Panc1 (cell line): ENCODE data around the gene CFAP97D1. TPM values are rescaled to one million over a fixed set of nuclear protein-coding genes. Genes with fewer than 3 reads are reported as not detected.

ENCODE experiments used
- ATAC-seq: fragments of 200-7000 bp; cut with Tn5 transposase; 2 replicates; pipeline ENCODE4 v1.9.1; 2020; ENCODE audit warnings: mild to moderate bottlenecking, moderate library complexity
- BruUV-seq: library from RNA; stranded (reverse); fragments of 400-500 nt; replicated peaks from 2 replicates; lab custom pipeline; 2021; lab: Mats Ljungman, UMichigan
- CTCF ChIA-PET: fragments of 300-600 bp; sonication (Branson Sonifier 250); formaldehyde crosslinking; loops from one replicate; lab custom pipeline; 2022; ENCODE audit warnings: antibody characterized with exemption; lab: Charles Lee
- POLR2A ChIA-PET: fragments of 300-600 bp; sonication (Branson Sonifier 250); formaldehyde crosslinking; loops from one replicate; lab custom pipeline; 2022; ENCODE audit warnings: antibody characterized with exemption; lab: Charles Lee
- DNase-seq: peaks from one replicate; pipeline ENCODE4 v3.0.0-alpha.2; 2010; ENCODE audit warnings: low read depth, low spot score
- H3K27ac ChIP-seq: 2 replicates; pipeline ENCODE4 v1.5.1; 2011; ENCODE audit warnings: mild to moderate bottlenecking, low read length, inconsistent platforms
- H3K27me3 ChIP-seq: fragments of 200-500 bp; sonication (Bioruptor generic); 2 replicates; pipeline ENCODE4 v1.6.0; 2014; ENCODE audit warnings: low read length, inconsistent platforms; ENCODE audit not compliant: control insufficient read depth, insufficient read depth
- H3K36me3 ChIP-seq: fragments of 200-500 bp; sonication (Bioruptor generic); 2 replicates; pipeline ENCODE4 v1.5.1; 2014; ENCODE audit warnings: inconsistent platforms, mild to moderate bottlenecking, low read length, moderate library complexity; ENCODE audit not compliant: control insufficient read depth, insufficient read depth
- H3K4me1 ChIP-seq: 2 replicates; pipeline ENCODE4 v1.5.1; 2011; ENCODE audit warnings: inconsistent platforms, mild to moderate bottlenecking, low read length, moderate library complexity; ENCODE audit not compliant: control insufficient read depth, insufficient read depth
- H3K4me3 ChIP-seq, 2 experiments: 2 replicates each; pipeline ENCODE4 v1.5.1; 2011 to 2012; ENCODE audit warnings: low read depth in 2 of 2, low read length in 2 of 2, mild to moderate bottlenecking in 2 of 2, inconsistent platforms in 1 of 2, moderate library complexity in 1 of 2
- H3K9me3 ChIP-seq: fragments of 200-500 bp; sonication (Bioruptor generic); 2 replicates; pipeline ENCODE4 v1.5.1; 2014; ENCODE audit warnings: low read depth, mild to moderate bottlenecking, inconsistent platforms, low read length, moderate library complexity; ENCODE audit not compliant: control insufficient read depth, insufficient read depth
- POLR2AphosphoS5 ChIP-seq: IDR thresholded peaks from 2 replicates; pipeline ENCODE4 v1.6.1; 2012; ENCODE audit warnings: mild to moderate bottlenecking, low read depth, low read length, moderate library complexity
- SIN3A ChIP-seq: IDR thresholded peaks from 2 replicates; pipeline ENCODE4 v1.6.1; 2012; ENCODE audit warnings: low read depth, mild to moderate bottlenecking, low read length, moderate library complexity, borderline replicate concordance; ENCODE audit not compliant: insufficient read depth
- TCF7L2 ChIP-seq: IDR thresholded peaks from 2 replicates; pipeline ENCODE4 v1.6.1; 2011; ENCODE audit warnings: mild to moderate bottlenecking, low read depth, low read length, inconsistent platforms
- in situ Hi-C: cut with HindIII; loops from 2 replicates; pipeline ENCODE4 v1.10.0; 2016; ENCODE audit warnings: low sequenced_read_pairs, low pct_unique_long_range_greater_than_20kb
- intact Hi-C: fragments of 100-400 bp; cut with micrococcal nuclease; formaldehyde crosslinking; loops from one replicate; pipeline ENCODE4 v1.10.0; 2022; ENCODE audit not compliant: unreplicated experiment
- total RNA-seq: library from RNA; stranded (reverse); gene quantifications from one replicate; pipeline ENCODE4 v1.2.1, GENCODE V29; 2021; ENCODE audit not compliant: unreplicated experiment
- TF ChIP-seq, protein P1 (sequence below): fragments of 450-650 bp; IDR thresholded peaks from 2 replicates; pipeline ENCODE4 v1.5.1; 2017; ENCODE audit warnings: mild to moderate bottlenecking
- TF ChIP-seq, protein P2 (sequence below), 2 experiments: IDR thresholded peaks; 2 replicates each; pipeline ENCODE4 v1.6.1; 2011 to 2012; ENCODE audit warnings: low read depth in 2 of 2, control low read depth in 1 of 2, low read length in 1 of 2, mild to moderate bottlenecking in 1 of 2, moderate library complexity in 1 of 2; ENCODE audit not compliant: insufficient read depth in 1 of 2

CFAP97D1 gene
- total RNA-seq, 1 experiment from 2014 or later = not detected

DNA sequence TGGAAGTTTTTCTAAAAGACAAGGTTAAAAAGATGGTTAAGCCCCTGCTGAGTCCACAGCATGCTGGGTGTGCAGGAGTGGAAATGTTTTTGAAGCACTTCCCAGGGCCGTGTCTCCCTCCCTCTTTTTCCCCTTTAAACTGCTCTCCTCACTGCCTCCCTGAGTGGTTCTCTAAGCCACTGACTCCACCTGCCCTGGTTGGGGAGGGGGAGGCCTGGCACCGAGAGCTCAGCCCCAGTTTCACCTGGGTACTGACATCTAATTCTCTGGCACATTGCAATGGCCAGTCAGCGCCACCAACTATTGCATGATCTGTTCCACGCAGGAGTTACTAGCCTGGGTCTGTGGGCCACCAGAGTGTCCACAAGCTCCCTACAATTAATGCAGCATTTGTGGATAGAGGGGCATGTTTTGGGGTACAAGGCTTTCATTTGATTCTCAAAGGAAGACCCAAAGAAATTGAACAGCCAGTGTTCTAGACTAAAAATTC is 30.0 kb downstream of the CFAP97D1 start:
- in situ Hi-C loops (no loop called here), intact Hi-C loops (no loop called here)
- ATAC-seq (no peak), DNase-seq (no peak)
- TF ChIP-seq, protein P1, sequence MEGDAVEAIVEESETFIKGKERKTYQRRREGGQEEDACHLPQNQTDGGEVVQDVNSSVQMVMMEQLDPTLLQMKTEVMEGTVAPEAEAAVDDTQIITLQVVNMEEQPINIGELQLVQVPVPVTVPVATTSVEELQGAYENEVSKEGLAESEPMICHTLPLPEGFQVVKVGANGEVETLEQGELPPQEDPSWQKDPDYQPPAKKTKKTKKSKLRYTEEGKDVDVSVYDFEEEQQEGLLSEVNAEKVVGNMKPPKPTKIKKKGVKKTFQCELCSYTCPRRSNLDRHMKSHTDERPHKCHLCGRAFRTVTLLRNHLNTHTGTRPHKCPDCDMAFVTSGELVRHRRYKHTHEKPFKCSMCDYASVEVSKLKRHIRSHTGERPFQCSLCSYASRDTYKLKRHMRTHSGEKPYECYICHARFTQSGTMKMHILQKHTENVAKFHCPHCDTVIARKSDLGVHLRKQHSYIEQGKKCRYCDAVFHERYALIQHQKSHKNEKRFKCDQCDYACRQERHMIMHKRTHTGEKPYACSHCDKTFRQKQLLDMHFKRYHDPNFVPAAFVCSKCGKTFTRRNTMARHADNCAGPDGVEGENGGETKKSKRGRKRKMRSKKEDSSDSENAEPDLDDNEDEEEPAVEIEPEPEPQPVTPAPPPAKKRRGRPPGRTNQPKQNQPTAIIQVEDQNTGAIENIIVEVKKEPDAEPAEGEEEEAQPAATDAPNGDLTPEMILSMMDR = no peak
- TF ChIP-seq POLR2AphosphoS5 (no peak), TCF7L2 (no peak), SIN3A (no peak)
- TF ChIP-seq, protein P2, sequence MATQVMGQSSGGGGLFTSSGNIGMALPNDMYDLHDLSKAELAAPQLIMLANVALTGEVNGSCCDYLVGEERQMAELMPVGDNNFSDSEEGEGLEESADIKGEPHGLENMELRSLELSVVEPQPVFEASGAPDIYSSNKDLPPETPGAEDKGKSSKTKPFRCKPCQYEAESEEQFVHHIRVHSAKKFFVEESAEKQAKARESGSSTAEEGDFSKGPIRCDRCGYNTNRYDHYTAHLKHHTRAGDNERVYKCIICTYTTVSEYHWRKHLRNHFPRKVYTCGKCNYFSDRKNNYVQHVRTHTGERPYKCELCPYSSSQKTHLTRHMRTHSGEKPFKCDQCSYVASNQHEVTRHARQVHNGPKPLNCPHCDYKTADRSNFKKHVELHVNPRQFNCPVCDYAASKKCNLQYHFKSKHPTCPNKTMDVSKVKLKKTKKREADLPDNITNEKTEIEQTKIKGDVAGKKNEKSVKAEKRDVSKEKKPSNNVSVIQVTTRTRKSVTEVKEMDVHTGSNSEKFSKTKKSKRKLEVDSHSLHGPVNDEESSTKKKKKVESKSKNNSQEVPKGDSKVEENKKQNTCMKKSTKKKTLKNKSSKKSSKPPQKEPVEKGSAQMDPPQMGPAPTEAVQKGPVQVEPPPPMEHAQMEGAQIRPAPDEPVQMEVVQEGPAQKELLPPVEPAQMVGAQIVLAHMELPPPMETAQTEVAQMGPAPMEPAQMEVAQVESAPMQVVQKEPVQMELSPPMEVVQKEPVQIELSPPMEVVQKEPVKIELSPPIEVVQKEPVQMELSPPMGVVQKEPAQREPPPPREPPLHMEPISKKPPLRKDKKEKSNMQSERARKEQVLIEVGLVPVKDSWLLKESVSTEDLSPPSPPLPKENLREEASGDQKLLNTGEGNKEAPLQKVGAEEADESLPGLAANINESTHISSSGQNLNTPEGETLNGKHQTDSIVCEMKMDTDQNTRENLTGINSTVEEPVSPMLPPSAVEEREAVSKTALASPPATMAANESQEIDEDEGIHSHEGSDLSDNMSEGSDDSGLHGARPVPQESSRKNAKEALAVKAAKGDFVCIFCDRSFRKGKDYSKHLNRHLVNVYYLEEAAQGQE (IDR thresholded peaks at IDR 0.05; ENCODE audit: insufficient read depth in 1 of 2, low read depth in 2 of 2, low read length in 1 of 2) = no peak
- Histone ChIP-seq H3K36me3 (no peaks in the 10 kb centered on the region), H3K9me3 (no peaks in the 10 kb centered on the region), H3K27me3 (no peaks in the 10 kb centered on the region), H3K4me1 (no peaks in the 10 kb centered on the region), H3K4me3 (no peak overlapping the region), H3K27ac (no peak overlapping the region)
- ChIA-PET POLR2A (no interaction called here), CTCF (no interaction called here)
- no TSS peak for BruUV-seq

DNA sequence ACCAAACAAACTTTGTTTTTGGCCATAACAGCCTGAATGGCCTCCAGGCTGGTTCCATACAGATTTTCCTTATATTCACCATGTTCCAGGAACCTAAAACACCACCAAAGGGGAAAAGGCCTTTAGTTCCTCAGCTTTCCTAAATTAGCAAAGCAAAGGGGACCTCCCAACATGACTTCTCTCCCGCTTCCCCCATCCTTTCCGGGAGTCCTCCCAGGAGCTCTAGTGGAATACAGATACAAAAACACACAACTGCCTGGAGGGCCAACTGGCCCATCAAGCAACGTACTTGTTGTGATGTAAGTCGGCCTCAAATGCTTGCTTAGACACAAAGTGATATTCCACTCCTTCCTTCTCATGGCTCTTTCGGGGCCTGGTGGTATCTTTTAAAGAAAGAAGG is 30.6 kb downstream of the CFAP97D1 start:
- no peak for DNase-seq
- H3K4me1 ChIP-seq = no peaks in the 10 kb centered on the region
- TF ChIP-seq SIN3A = no peak
- TF ChIP-seq, protein P1 = no peak
- no peak for TF ChIP-seq POLR2AphosphoS5
- TF ChIP-seq TCF7L2 = no peak
- in situ Hi-C loops (no loop called here), intact Hi-C loops (no loop called here)
- POLR2A ChIA-PET = no interaction called here
- no TSS peak for BruUV-seq
- no peak overlapping the region for H3K4me3 ChIP-seq
- H3K27ac ChIP-seq = no peak overlapping the region
- H3K27me3 ChIP-seq = no peaks in the 10 kb centered on the region
- CTCF ChIA-PET = no interaction called here
- no peaks in the 10 kb centered on the region for H3K9me3 ChIP-seq
- ATAC-seq = no peak
- no peaks in the 10 kb centered on the region for H3K36me3 ChIP-seq
